NCI-H226 (cell line): ENCODE results near the gene VTI1A.

Source experiments
- DNase-seq: peaks from one replicate; pipeline ENCODE4 v3.0.0-alpha.2; 2015

The VTI1A gene

DNA sequence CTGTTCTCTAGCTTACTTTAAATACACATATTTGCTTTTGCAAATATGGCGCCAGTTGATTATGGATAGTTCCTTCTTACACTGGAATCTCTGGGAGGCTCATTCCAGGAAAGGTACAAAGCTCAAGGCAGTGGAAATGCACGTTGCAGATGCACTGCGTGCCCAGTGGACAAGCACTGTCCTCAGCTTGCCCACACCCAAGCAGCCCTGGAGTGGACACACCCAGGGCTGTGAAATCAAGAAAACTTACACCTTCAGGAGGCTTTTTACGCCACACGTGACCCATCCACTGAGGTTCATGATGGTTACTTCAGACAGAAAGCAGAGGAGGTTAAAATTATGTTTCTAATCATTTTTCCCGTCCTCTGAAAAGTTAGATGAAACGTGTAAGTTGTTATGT, 248.5 kb downstream of the VTI1A start:
- no peak for DNase-seq

DNA sequence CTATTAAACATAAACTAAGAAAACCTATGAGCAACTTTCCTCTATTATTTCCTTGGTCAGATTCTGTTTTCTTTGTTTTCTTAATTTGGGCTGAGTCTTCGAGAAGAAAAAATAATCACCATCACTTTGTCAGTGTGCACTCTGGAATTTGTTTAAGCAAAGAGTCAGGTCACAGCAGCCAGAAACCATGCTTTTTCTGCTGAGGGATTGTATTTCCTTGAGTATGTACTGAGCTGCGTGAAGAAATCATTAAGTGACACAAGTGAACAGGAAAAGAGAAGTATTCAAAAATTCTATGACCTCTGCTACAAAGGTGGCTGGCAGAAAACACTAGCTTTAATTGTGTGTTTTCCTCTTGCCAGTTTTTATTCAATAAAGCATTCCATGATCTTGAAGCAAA, 249.6 kb downstream of the VTI1A start:
- no peak for DNase-seq

DNA sequence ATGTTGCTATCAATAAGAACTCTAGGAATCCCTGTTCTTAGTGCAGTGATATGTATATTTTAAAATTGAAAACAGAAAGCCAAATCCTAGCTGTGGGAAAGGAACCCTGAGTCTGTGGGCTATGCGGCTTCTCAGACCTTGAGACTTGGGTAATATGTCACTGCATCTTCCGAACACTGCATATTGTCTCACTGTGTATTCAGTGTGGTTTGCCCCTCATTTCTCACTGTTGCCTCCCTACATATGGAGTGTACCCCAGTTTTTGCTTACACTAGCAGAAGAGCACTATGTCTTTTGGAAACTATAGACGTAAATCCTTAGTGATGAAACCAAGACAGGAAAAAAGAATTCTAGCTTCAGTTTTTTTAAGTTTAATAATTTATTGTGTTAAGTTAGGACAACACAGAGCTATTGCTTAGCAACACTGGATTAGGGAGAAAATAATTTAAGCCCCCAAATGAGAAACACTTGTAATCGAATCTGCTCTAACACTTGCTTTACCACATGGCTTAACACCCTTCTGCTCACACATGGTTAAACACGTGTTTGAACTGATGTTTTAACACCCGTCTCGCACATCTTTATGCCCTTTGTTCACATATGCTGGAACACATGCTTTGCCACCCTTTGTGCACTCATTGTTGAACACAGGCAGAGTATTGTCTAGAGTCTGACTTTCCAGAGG, 251.3 kb downstream of the VTI1A start:
- no peak for DNase-seq

DNA sequence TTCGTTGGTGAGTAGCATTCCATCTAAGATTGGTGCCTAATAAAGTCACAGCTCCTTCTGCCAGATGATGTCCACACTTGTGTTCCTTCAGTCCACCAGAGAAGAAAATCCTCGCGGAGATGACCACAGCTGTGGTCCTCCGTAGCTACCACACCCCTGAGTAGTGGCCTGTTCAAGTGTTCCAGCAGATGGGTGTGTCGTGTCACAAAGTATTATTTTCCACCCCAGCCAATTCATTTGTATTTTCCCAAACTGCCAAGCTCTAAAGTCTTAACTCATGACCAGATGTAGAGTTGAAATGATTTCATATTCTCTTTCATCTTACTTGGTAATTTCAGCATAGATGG, 251.8 kb downstream of the VTI1A start:
- DNase-seq = no peak

DNA sequence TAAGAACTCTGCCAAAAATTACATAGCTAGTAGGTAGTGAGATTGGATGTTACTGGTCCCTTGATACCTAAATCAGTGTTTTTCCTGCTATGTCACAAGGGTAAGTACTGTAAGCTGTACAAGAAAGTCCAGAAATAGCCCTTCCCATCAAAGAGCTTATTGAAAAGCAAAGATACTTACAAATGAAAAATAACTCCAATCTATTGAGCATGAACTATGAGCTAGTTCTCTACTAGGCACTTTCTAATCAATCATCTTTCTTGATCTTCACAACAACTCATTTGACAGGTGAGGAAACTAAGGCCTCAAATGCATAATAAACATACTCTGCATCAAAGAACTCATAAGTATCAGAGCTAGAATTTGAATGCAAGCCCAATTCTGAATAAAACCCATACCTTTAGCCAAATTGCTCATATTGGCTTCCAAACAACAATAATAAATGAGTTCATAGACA, 253.2 kb downstream of the VTI1A start:
- DNase-seq = no peak

DNA sequence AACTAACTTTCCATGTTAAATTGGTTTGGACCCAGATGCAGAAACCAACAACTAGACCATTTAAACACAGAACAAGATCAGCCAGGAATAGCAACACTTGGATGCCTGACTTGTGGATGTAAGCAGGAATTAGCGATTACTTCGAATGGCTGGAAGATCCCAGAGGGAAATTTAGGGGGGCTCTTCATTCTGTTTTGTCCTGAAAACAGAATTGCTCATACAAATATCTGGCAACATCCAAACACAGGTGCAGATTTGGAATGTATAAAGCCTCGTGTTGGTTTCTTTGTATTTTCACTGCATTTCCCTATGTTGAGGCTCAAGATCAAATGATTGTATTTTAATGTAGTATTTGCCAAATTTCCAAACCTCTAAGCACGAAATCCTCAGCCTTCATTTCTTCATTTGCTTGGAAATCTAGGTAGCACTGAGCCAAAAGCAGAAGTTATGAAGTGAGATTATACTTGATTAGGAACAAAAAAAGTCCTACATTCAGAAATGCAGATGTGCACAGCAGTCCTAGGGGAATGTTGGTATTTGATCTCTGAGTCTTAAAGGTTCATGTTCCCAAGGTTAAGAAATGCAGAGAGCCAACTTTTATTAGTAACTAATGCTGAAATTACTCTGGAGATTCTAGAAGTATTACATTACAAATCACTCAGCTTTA, 254.3 kb downstream of the VTI1A start:
- DNase-seq = no peak

DNA sequence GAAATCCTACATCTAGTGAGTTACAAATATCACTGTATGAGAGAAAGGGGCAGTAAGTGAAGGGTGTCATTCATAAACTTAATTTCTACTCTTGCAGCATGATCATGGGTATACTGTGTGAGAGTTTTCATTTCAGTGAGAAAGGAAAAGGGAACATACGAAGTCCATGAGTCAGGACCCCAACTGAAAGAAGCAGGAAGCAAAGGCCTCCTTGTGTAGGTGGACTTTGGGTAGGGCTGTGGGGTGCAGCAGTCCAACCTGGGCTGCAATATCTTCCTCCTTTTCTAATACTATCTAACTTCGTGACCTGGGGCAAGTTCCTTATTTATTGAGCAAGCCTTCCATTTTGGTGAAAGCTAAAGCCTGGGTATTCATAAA, 254.9 kb downstream of the VTI1A start:
- no peak for DNase-seq

DNA sequence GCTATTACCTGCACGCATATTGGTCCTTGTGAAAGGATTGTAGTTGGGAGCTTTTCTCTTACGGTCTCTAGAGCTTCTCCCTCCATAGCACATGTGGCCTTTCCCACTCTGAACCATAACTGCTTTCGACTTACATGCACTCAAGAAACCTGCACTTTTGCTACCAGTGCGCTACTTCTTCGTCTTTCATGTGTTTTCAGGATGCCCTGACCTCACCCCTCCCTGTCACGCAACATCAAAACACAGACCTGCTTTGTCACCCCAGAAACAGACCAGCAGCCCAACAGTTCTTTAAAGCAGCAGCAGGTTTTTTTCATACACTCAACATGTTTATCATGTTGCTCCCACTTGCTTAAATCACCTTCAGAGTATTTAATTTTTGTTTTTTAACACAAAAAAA, 259.6 kb downstream of the VTI1A start:
- no peak for DNase-seq

DNA sequence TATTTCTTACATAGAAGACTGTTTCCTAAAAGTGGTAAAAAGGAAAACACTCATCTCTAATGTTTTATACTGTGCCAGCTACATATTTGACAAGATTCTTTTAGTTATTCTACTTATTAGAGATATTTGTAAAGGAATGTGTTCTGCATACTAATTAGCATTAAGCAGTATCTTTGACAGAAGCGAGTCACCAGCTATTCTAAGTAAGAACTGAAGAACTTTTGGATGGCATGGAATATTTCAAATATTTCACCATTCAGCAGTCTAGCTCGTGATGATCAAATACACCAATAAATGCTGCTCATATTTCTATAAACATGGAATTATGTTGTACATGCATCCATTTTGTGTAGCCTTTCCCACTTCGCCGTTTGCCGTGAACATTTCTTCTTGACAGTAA, 261.4 kb downstream of the VTI1A start:
- DNase-seq = no peak

DNA sequence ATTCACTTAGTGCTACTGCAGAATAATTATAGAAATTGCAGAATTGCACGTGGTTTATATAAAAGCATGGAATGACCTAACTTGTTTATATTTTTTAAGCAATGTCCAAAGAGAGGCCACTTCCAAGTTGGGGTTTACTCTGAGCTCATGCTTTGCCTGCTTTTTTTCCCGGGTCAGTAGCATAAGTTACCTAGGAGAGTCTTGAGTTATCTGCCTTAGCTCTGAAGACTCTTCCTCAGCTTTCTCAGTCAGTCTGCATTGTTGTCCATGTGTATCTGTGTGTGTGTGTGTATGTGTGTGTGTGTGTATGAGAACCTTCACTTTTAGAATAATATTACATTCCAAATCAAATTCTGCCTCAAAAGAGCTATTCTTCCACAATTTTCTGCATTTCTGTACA, 263.5 kb downstream of the VTI1A start:
- DNase-seq = no peak

DNA sequence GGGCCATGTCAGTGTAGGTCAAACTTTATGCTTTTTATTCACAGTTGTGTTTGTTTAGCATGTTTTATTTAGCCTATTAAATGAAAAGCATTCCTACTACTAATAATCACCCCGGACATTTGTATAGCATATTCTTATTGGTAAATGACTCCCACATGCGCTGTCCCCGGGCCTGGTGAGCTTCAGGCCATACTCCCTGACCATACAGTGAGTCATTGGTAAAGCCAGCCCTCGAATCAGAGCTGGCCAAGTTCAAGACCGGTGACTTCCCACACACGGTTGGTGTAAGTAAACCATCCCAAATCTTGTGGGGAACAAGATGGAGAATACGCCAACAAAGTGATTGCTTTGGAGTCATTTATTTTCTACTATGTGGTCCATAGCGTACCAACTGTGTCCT, 264.4 kb downstream of the VTI1A start:
- DNase-seq = no peak

DNA sequence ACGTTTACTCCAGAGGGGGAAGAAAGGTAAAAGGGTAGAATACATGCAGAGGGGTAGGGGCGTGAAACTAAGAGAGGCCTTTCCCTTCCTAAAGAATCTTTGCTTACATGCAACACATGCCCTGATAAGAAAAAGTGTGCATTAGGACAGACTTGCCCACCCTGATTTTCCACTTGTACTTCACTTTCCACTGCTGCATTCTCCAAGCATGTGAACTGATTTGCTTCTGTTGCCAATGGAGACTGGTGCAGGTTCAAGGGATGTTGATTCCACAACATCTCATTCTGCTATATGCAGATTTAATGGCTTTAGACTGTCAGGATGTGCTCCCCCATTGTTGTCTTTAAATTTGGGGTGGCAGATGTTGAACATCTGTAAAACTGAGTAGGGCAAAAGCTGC, 265.5 kb downstream of the VTI1A start:
- no peak for DNase-seq

DNA sequence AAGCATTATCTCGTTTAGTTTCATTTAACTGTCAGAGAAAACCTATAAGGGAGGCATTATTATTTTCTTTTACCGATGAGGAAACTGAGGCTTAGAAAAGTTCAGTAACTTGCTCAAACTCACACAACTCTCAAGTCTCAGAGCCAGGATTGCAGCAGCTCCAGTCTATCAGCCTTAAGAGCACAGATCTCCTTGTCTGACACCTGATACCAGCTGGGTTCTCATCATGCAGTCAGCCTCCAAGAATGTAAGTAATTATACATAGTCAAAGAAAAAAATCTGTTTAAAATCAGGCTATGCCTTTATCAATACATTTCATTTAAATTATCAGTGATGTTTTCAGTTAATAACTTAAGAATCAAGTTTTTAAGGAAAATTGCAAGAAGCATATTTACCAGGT, 266.4 kb downstream of the VTI1A start:
- DNase-seq = no peak

DNA sequence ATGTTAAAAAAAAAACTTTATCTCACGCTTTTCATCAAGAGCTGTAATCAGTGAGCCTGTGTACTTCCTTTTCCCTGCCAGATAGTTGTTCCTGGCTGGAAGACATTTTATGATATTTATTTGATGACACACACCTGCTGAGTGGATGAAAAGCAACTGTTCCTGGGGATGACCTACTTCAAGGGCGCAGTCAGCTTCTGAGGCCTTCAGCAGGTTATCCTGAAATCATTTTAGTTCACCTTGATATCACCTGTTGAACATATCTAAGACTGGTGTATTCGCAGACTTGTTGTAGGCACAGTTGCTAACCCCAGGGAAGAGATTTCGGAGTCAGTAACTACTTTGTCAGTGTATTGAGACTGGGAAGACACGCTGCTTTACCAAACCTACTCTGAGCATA, 268.6 kb downstream of the VTI1A start:
- DNase-seq = no peak

DNA sequence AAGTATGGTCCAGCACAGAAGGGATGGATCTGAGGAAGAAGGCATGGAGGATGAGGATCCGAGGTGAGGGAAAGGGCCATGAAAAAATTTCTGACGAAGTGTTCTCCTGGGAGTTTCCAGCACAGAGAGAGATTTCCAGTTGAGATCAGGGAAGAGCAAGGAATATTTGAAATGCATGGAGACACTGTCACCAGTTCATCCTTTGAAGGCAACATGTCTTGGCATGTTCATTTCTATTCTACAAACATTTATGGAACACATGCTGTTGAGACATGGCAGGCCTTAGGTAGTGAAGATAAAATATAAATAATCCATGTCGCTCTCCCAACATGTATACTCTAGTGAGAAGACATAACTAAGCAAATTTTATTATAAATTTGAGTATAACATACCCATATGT, 269.1 kb downstream of the VTI1A start:
- DNase-seq = no peak

DNA sequence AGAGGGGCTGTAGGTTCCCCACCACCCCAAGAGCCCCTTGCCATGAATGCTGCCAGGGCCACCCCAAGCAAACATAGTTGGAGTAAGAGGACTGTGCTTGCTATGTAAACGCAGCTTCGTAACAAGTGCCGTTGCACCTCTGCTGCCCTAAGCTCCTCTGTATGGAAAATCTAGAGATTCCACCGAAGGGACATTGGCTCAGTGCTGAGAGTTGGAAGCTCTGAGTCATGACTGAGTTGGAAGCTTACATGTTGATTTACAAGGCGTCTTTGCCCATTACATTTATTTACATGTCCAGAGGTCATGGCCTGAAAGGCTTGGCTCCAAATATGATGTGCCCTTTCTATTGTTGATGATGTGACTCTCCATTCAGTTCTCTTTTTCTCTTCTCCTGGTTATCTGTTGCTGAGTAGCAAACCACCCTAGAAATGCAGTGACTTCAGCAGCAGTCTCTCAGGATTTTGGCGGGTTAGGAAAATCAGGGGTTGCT, 270.0 kb downstream of the VTI1A start:
- no peak for DNase-seq

DNA sequence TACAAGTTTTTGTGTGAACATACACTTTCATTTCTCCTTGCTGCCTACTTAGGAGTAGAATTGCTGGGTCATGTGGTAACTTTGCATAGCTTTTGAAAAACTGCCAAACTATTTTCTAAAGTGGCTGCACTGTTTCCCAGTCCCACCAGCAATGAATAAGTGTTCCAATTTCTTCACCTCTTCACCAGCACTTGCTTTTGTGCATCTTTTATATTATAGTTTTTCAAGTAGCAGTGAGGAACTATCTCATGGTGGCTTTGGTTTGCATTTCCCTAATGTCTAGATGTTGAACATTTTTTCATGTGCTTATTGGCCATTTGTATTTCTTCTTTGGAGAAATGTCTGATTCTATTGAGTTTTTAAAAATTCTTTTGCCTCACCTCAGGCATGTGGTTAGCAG, 273.2 kb downstream of the VTI1A start:
- DNase-seq = no peak

DNA sequence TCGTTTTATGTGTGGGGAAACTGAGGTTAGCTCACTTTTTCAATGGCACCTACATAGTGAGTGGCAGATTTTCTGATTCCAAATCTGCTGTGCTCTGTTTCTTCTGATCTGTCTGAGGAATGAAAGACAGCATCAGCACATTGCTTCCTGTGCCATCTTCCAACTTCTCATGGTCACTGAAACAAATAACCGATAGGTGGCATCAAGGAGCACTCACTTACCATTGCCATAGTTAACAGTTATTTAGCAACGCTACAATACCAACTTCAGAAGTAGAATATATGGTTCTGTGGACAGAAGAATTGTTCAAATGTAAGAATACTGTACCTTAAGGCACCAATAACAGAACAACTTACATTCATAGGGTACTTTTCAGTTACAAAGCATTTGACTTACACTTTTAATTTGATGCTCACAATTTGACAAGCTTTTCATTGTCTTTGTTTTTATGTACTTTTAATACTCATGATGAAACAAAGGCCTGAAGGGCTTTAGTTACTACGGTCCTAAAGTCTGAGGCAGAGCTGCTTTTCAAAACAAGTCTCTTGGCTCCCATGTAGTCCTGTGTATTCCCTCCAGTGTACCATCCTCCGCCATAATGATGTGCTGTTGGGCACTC, 274.2 kb downstream of the VTI1A start:
- DNase-seq = peak; percentile 20

DNA sequence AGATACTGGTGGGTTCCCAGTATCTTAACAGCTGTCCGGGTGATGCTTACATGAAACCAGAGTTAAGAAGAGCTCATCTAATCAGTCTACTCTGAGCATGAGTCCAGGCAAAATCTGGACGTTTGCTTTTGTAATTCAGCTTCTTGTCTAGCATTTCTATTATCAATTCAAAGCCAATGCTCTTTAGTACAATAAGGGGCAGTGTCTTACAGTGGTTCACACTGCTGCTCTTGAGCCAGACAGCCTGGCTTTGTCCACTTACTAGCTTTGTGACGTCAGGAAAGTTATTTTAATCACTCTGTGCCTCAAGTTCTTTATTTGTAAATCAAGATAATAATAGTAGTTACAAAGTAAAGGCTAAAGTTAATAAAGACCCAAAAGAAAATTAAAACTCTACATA, 275.7 kb downstream of the VTI1A start:
- DNase-seq = no peak

DNA sequence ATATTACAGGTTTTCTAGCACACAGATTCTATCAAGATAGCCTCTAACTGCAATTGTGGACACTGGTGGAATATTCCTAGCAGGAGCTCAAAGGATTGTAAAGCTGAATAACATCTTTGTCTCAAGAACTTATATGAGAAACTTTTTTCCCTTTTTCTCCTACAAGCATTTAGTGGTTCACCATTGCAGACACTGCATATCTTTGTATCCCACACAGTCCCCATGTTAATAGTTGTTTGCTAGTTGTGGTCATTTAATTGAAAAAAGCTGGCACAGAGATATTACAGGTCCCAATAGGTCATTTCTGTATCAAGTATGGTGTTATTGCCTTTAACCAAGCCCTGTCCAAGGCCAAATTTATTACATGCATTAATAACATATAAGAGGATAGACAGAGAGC, 276.9 kb downstream of the VTI1A start:
- DNase-seq = no peak

DNA sequence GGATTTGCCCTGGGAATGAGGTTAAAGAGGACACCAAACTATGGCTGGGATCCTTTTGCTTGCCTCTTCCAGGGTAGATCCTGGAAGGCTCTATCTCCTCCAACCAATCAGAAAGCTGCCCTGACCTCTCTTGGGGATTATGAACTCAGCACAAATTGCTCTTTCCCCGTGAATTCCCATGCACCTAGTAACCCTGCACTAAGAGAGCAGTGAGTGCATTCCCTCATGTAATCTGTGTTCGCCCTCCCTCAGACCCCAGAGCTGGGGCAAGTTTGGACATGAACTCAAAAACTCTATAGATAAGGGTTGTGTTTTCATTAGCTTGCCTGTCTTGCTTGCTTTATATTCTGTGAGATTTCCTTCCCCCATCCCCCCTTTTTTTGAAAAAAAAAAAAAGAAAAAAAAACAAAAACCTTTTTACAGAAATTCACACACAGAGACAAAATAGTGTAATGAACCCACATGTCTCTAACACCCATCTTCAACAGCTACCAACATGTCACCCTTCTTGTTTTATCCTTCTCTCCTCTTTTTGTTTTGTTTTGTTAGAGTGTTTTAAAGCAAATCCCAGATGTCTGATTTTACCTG, 277.5 kb downstream of the VTI1A start:
- DNase-seq = no peak

DNA sequence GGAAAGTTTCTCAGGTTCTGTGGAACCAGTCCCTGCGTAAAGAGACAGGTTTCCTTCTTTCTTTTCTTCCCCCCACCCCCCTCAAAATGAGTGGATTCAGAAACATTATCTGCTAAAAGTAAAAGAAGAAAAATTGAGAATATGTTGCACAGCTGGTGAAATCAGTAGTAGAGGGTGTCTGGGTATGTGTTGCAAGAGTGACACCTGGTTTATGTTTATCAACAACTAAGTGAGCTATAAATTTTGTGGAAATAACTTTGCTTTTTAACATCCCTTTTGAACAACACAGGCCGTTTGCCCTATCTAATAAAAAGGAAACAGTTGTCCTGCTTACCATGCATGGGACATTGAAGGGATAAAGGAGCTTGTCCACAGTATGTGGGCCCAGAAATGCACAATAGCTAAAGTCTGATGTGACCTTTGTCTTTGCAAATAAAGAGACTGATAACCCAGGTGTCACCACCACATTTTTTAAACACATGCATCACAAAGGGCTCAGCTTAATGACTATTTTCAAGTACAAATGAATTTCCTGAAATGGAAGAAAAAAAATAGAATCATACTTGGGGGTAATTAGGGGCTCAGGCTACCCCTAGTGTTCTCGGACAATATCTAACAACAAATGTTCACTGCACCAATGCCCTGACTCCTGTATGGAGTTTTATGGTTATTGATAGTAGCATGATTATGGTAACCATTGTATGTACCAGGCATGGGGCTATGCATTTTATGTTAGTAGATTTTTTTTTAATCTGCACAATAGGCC, 281.3 kb downstream of the VTI1A start:
- no peak for DNase-seq

DNA sequence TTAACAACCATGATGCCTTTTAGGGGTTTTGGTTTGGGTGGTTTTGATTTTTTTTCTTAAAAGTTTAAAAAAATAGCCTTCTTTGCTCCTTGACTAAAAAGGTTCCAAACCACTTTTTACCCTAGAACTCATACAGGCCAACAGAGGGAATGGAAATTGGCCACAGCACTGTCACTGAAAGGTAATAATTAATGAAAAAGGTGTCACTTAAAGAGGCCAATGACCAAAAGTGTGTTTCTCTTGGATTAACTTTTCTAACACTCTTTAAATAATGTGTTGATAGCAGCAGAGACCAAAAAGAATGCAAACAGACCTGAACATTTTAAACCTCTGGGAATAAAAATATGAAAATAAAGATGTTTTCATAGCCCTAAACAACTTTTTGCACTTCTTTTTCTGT, 282.0 kb downstream of the VTI1A start:
- DNase-seq = no peak
